DMS153 treated with DMSO at 0.1 percent for 48 hours (cell line): ENCODE measurements around the gene TMEM204.

Experiments used
- DNase-seq: peaks from one replicate; lab custom pipeline; 2025; ENCODE audit not compliant: unreplicated experiment; lab: John Stamatoyannopoulos, UW

The TMEM204 gene

GRCh38 chr16:1556254-1556653 is 22.8 kb downstream of the TMEM204 start:
- no peak for DNase-seq

GRCh38 chr16:1557074-1557473 is 23.6 kb downstream of the TMEM204 start:
- no peak for DNase-seq

GRCh38 chr16:1557576-1557975 is 24.1 kb downstream of the TMEM204 start:
- DNase-seq: no peak

DNA sequence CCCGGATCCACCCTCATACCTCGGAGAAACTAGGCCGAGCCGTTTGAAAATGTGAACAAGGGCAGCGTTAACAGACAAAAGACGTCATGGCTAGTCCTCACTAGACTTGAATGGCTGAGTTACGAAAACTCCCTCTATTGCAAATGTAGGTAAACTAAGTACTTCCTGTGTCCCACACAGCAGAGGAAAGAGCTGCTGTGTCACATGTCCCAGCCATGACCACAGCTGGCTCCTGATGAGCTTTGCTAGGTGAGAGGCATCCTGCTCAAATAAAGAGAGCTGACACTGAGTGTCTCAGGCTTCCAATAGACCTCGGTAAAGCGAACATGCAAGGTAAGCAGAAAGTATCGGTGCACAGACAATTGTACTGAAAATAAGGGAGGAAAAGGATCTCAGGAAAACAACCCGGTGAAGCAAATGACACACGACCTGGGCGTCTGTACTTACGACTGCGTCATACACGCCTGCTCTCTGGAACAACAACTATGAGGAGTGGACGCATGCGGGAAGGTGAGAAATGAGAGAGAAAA is 26.0 kb downstream of the TMEM204 start:
- DNase-seq: no peak

- no peak for DNase-seq
Measured at GRCh38 chr16:1560153-1560552, 26.7 kb downstream of the TMEM204 start.

- DNase-seq: no peak
Measured at GRCh38 chr16:1560866-1561265, 27.4 kb downstream of the TMEM204 start.

GRCh38 chr16:1561266-1561665 is 27.8 kb downstream of the TMEM204 start:
- DNase-seq: no peak

- DNase-seq: no peak
Measured at GRCh38 chr16:1561836-1562235, 28.4 kb downstream of the TMEM204 start.

- DNase-seq: no peak
Measured at GRCh38 chr16:1563786-1564185, 30.3 kb downstream of the TMEM204 start.

DNA sequence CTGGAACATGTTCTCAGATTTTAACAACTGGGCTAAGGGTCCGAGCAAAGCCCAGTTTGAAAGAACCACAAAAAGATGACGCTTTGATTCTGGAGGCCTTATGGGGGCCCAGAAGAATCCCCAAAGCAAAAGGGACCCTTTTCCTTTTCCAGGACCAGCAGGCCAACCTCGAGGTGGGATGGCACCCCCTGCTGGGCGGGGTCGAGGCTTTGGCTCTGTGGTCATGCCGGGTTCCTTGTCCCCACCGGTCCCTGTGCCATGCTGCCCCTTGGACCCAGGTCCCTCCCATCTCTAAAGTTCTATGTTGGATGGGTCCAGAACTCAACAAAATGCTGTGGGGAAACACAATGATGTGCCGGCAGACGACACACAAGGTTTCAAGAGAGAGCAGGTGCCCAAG is 30.9 kb downstream of the TMEM204 start:
- DNase-seq: no peak

- DNase-seq: no peak
Measured at GRCh38 chr16:1565083-1565805, 31.8 kb downstream of the TMEM204 start.

GRCh38 chr16:1567988-1568387 is 34.5 kb downstream of the TMEM204 start:
- no peak for DNase-seq

GRCh38 chr16:1571012-1571671 is 37.7 kb downstream of the TMEM204 start:
- DNase-seq: no peak

DNA sequence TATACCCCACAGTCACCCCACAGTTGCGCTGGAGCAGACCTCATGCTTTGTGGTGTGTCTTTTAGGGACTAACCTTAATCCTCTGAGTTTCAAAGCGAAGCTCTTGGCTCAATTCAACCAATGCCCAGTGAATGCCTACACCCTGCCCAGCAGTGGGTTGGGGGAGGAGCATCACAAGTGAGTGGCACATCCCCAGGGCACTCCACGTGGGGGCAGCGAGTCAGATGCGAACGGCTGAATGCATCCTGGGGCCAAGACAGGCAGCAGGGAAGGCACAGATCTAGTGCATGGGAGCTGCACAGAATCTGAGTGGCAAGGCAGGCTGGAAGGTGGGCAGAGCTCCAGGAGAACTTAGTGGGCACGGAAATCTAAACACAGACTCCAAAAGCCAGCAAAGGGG is 39.2 kb downstream of the TMEM204 start:
- no peak for DNase-seq

- no peak for DNase-seq
Measured at GRCh38 chr16:1573301-1573700, 39.8 kb downstream of the TMEM204 start.

GRCh38 chr16:1575578-1575977 is 42.1 kb downstream of the TMEM204 start:
- DNase-seq: no peak

DNA sequence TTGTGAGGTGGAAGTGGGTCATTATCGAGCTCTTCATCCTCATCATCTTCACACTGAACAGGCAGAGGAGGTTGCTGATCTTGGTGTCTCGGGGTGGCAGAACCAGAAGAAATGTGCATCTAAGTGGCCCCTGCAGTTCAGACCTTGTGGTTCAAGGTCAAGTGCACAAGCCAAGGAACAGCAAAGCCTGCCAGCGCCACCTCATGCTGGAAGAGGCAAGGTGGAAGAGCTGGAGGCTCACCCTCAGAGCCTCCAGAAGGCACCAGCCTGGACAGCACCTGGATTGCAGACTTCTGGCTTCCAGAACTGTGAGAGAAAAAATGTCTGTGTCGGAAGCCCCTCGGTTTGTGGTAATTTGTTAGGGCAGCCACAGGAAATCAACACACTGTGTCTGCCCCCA is 45.7 kb downstream of the TMEM204 start:
- no peak for DNase-seq

- no peak for DNase-seq
Measured at GRCh38 chr16:1580256-1580655, 46.8 kb downstream of the TMEM204 start.

DNA sequence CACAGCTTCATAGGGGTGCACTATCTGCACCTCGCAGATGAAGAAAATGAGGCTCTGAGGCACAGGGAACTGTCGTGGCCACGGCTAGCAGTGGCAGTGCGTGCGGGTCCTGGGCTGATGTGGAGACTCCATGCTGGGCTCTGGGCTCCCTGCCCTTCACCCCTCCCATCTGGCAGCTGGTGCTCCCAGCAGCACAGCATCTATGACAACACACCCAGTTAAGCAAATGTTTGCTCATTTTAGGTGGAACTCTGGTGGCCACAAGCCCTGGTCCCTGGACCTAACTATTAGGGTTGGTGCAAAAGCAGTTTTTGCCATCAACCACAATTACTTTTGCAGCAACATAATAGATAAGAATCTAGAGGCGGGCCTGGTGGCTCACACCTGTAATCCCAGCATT is 47.5 kb downstream of the TMEM204 start:
- DNase-seq: no peak

GRCh38 chr16:1581804-1582203 is 48.3 kb downstream of the TMEM204 start:
- no peak for DNase-seq

- no peak for DNase-seq
Measured at GRCh38 chr16:1583180-1583579, 49.7 kb downstream of the TMEM204 start.

- no peak for DNase-seq
Measured at GRCh38 chr16:1584926-1585484, 51.5 kb downstream of the TMEM204 start.
